ENCODE results near the gene CHRND. TPM values are rescaled to one million over a fixed set of nuclear protein-coding genes. Genes with fewer than 3 reads are reported as not detected.

Gene CHRND
- total RNA-seq, 1 experiment from 2014 or later, result not detected

DNA sequence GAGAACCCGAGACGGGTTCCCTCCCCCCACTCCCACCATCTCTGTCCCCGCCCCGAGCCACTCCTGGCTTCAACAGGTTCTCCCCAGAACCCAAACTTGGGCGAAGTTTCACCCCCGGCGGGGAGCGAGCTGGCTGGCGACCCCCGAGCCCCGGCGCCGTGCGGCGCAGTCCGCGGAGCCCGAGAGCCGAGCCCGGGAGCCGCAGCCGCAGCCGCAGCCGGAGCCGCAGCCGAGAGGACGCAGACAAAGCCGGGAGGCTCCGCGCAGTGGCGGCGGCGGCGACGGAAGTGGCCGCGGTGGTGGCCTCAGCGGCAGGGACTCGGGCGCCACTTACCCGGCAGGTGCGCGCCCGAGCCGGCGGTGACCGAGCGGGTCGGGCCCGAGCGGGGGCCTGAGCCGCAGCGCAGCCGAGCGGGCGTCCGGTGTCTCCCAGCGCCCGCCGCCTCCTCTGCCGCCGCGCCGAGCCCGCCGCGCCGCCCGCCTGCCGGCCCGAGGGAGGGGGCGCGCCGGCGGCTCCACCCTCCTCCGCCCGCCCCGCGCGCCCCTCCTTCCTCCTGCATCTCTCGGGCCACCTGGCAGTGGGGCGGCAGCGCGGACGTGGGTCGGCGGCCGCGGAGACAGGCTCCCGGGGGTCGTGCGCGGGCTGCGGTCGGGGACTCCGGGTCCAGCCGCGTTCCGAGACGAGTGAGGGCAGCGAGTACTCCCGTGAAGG, 38.4 kb upstream of the CHRND start, which contains the start of gene ECEL1:
Gene ECEL1, minus strand, starts transcription at position 450 of the 712 bp plus-strand sequence. CDS start 1,181 bp downstream, outside the sequence.
- DNase-seq (ENCODE audit: low read depth), result no peak

DNA sequence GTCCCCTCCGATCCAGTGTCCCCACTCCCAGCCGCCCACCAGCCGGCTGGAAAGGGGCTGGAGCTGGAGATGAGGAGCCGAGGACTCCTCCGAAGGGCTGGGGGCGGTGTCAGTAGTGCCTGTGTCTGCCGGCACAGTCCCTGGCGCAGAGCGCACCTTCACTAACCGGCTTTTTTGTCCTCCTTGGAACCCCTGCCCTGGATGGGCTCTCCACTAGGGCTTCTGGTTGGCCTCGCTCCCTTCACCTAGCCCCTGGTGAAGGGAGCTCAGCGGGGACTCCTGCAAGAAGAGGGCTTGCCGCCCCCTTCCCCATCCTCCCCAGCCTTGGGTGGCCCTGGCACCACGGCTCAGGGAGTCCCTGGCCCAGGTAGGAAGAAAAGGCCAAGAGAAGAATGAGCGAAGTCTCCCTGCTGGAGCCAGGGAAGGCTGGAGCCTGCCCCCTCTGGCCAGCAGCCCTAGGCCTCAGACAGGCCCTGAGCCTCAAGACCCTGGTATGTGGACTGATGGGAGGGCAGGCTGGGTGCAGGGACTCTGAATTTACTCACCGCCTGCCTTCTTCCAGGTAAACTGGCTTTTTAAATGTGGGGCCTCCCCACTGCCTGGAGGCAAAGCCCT, 37.8 kb upstream of the CHRND start:
- DNase-seq (ENCODE audit: low read depth), result no peak

DNA sequence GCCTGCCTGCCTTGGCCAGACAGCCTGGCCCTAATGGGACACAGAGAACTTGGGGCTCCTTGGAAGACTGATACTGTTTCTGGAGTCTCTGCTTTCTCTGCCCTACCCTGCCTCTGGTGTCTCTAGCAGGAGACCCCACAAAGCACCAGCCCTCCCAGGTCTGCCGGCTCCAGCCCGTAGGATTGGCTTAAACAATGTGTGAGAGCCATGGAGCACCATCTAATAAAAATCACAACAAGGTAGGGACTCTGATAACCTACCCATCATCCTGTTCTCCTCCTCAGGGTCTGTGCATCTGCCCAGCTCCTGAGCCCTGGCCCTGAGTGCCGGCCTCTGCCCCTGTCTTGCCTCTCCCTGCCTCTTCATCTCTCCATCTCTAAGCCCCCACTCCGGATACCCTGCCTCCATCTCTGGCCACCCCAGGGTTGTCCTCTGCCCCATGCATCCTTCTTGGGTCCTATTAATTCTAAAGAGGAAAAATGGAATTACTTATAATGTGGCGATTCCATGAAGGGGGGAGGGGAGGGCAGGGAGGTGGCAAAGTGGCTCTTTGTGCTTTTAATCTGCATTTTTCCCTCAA, 37.1 kb upstream of the CHRND start:
- no peak for DNase-seq (ENCODE audit: low read depth)

DNA sequence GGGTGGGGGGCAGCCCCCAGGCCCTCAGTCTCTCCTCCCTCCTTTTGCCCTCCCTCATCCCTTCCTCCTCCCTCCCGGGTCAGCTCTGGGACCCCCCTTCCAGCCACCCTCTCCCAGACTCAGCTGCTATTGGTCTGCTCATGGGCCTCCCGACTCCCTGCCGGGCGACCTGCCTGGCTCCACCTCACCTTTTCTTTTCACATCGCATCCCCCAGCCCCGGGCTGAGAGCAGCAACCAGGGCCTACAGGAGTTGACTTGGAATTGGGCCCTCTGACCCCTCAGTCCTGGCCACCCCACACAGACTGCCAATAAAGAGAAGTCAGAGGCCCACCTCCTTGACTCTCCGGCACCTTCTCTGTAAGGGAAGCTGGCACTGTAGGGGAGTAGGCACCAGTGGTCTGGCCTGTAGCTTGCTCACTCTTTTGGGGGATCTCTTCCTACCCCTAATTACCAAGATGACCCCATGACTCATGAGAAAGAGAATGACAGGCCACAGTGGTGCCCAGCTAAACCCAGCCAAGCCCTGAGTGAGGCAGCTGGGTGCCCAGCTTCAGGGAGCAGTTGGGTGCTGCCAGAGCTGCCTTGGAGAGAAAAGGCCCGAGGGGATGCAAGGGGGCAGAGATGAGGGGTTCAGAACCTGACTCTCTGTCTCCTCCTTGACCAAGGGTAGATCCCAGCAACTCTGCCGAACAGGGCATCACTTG, 36.3 kb upstream of the CHRND start:
- DNase-seq (ENCODE audit: low read depth), result no peak

- DNase-seq (ENCODE audit: low read depth), result no peak
Observed at GRCh38 chr2:232490221-232491138, 35.5 kb upstream of the CHRND start.

GRCh38 chr2:232491139-232491780, 34.7 kb upstream of the CHRND start:
- DNase-seq (ENCODE audit: low read depth), result no peak

- DNase-seq (ENCODE audit: low read depth), result no peak
Observed at GRCh38 chr2:232492236-232492848, 33.6 kb upstream of the CHRND start.

DNA sequence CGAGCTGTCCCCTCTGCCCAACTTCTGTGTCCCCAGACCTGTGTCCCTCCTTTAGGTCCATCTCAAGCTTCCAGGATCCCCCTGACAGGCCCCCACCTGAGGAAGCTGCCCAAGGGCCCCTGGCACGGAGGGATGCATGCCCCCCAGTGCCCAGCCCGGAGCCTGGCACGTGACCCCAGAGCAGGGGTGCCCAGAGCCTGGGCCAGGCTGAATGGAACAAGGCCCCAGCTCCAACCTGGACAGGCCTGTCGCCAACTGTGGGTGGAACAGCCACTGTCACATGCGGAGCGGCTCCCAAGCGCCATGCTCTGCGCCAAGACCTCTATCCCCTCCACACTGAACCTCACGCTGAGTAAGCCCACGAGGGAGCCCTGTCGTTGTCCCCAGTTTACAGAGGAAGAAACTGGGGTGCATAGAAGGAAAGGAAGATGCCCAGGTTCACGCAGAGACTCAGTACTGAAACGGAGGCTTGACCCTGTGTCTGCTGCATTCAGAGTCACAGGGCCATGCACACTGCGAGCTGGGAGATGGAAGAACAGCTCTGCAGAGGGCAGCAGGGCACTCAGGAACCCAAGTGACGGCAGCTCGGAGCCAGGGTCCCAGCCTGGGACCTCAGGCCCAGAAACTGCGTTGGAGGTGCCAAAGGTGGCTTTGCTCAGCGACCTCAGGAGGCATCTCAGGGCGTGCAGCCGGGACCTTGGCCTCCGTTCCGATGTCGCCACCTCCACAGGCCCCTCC, 32.8 kb upstream of the CHRND start:
- DNase-seq (ENCODE audit: low read depth), result no peak

DNA sequence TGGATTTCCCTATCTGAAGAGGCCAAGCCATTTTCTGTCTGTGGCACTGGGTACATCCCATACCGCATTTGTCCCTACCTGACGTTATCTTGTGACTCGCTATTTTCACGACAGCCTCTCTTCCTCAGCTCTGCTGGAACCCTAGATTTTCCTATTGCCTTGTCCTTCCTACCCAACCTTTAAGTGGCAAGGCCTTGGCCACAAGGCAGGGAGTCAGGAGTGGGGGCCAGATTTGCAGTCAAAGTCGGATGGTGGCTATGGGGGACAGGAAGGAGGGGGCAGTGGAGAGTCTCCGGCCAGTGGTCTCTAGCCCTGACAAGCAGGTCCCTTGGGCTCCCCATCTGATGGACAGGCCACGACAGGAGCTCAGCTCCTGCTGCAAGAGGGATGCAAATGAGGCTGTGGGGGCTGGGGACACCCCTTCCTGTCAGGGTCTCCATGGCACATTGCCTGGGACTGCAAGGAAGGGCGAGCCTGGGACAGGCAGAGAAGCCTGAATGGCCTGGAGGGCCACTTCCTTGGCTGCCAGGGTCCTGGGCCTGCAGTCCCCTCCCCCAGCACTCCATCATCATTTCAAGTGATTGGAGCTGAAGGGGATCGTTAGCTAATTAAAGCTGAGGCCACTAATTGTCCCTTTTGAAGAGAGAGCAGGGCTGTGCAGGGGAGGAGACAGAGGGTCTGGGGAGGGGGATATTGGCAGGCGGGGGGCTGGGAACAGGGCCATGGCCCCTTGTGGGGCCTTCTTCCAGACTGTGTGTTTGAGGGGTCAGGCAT, 32.1 kb upstream of the CHRND start:
- no peak for DNase-seq (ENCODE audit: low read depth)

GRCh38 chr2:232494542-232494941, 31.4 kb upstream of the CHRND start:
- no peak for DNase-seq (ENCODE audit: low read depth)

- DNase-seq (ENCODE audit: low read depth), result no peak
Observed at GRCh38 chr2:232495292-232495691, 30.7 kb upstream of the CHRND start.

GRCh38 chr2:232496501-232497270, 29.3 kb upstream of the CHRND start:
- DNase-seq (ENCODE audit: low read depth), result no peak

- DNase-seq (ENCODE audit: low read depth), result no peak
Observed at GRCh38 chr2:232497348-232497747, 28.6 kb upstream of the CHRND start.

DNA sequence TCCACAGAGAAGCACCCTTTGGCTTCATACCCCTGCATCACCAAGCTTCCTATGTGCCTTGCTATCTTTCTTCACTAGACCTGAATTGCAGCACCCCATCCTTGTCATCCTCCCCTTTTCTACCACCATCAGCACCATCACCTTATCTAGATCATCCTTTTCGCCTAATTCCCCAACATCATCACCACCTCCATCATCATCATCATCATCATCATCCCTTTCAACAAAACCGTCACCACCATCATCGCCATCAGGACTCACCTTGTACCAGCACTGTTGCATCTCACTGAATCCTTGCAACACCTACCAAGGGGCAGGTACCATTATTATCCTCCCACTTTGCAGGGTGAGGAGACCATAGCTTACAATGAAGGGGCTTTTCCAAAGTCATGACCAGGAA, 27.5 kb upstream of the CHRND start:
- no peak for DNase-seq (ENCODE audit: low read depth)

- DNase-seq (ENCODE audit: low read depth), result no peak
Observed at GRCh38 chr2:232501331-232501771, 24.6 kb upstream of the CHRND start.

DNA sequence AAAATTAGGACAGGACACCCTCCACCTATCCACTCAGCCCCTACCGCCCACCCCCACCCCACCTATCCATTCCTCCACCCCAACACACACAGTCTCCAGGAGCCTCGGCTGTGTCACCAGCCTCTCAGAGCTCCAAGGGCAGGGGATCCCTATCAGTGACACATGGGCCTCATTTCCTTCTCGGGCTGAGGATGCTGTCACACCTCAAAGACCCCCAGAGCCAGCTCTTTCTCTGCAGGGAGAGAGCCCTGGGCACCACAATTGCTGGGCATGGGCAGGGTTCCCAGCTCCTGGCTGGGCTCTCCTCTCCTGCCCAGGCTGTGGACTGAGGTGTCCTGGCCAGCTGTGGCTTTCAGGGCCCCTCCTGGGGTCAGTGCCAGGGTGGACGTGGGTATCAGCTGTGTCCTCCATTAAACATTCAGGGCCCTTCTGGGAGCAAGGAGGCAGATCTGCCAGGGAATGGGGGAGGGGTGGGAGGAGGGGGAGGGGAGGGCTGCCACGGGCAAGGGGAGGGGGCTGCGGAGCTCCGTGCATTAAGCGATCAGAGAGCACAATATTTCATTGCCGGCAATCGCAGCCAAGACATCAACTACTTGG, 24.1 kb upstream of the CHRND start:
- no peak for DNase-seq (ENCODE audit: low read depth)

DNA sequence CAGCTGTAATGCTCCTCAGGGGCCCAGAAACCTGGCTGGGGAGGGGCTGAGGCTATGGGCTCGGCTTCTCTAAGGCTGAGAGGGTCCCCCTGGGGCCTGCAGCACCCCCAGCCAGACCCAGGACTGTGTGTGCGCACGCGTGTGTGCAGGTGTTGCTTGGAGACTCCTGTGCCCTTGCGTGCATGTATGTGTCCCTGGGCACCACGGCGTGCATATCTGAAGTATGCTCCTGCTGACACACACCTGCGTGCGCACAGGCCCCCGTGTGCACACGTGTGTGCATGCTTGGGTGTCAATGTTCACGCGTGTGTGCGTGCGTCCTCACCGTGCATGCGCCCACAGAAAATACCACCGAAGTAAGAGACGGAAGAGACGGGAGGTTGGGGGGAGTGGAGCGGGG, 23.4 kb upstream of the CHRND start:
- no peak for DNase-seq (ENCODE audit: low read depth)

Measured in Daoy (cell line).